ENCODE data around the gene PATE3. TPM values are rescaled to one million over a fixed set of nuclear protein-coding genes. Genes with fewer than 3 reads are reported as not detected.

The PATE3 gene
- polyA plus RNA-seq, 1 of the 3 experiments (the other 2 are of a cell fraction) = not detected

- Histone ChIP-seq H3K79me2 (ENCODE audit: insufficient read depth) (no peaks in the 10 kb centered on the region), H3K4me1 (ENCODE audit: control insufficient read depth in 1 of 2, insufficient read depth in 2 of 2, low read depth in 1 of 2, low read length in 1 of 2) (no peaks in the 10 kb centered on the region), H3K27ac (ENCODE audit: low read depth in 2 of 2, low read length in 1 of 2) (no peak overlapping the region), H3K4me2 (no peak overlapping the region), H3K9ac (no peak overlapping the region), H2AFZ (ENCODE audit: low read depth) (no peak overlapping the region; the same call in 1 of the 2 replicates), H3K4me3 (ENCODE audit: low read depth in 2 of 2, low read length in 1 of 2) (no peak overlapping the region), H3K27me3 (ENCODE audit: insufficient read depth) (no peaks in the 10 kb centered on the region; the same call in 1 of the 2 replicates), H3F3A (replicated peaks; ENCODE audit: insufficient read depth) (no peaks in the 10 kb centered on the region), H3K36me3 (replicated peaks in 1 of 2; ENCODE audit: control insufficient read depth in 1 of 2, insufficient read depth in 2 of 2, low read length in 1 of 2) (no peaks in the 10 kb centered on the region), H3K9me3 (no peaks in the 10 kb centered on the region), H4K20me1 (ENCODE audit: insufficient read depth) (no peaks in the 10 kb centered on the region), H3K9me2 (no peaks in the 10 kb centered on the region)
- ChIA-PET CTCF (no interaction called here), POLR2A (no interaction called here)
- DNase-seq = no peak
- no peak for TF ChIP-seq TCF12 (IDR thresholded peaks at IDR 0.05)
- TF ChIP-seq CHD2 (IDR thresholded peaks at IDR 0.05; ENCODE audit: low read length, partially characterized antibody) = no peak
- TF ChIP-seq SIN3A (IDR thresholded peaks at IDR 0.05; ENCODE audit: borderline replicate concordance, low read depth, low read length) = no peak
- TF ChIP-seq JUND (IDR thresholded peaks at IDR 0.05) = no peak
- no peak for TF ChIP-seq RXRA (IDR thresholded peaks at IDR 0.05; ENCODE audit: borderline replicate concordance, low read depth)
- no peak for TF ChIP-seq MAX (IDR thresholded peaks at IDR 0.05; ENCODE audit: low read depth)
- no peak for TF ChIP-seq SMC3 (IDR thresholded peaks at IDR 0.05; ENCODE audit: low read depth, low read length)
- TF ChIP-seq TAF1 (IDR thresholded peaks at IDR 0.05; ENCODE audit: borderline replicate concordance, low read depth, low read length) = no peak
- TF ChIP-seq YY1 (IDR thresholded peaks at IDR 0.05; ENCODE audit: low read depth) = no peak
- TF ChIP-seq RCOR1 (IDR thresholded peaks at IDR 0.05; ENCODE audit: low read length) = no peak
Observed at GRCh38 chr11:125740617-125741016, 47.3 kb upstream of the PATE3 start.

GRCh38 chr11:125743681-125744080 is 44.2 kb upstream of the PATE3 start:
- Histone ChIP-seq H3K9me3 (no peaks in the 10 kb centered on the region), H3K9ac (no peak overlapping the region), H3K79me2 (ENCODE audit: insufficient read depth) (no peaks in the 10 kb centered on the region), H2AFZ (ENCODE audit: low read depth) (no peak overlapping the region), H3F3A (replicated peaks; ENCODE audit: insufficient read depth) (no peaks in the 10 kb centered on the region), H3K4me1 (ENCODE audit: control insufficient read depth in 1 of 2, insufficient read depth in 2 of 2, low read depth in 1 of 2, low read length in 1 of 2) (no peaks in the 10 kb centered on the region), H3K27ac (ENCODE audit: low read depth in 2 of 2, low read length in 1 of 2) (no peak overlapping the region), H4K20me1 (ENCODE audit: insufficient read depth) (no peaks in the 10 kb centered on the region), H3K27me3 (ENCODE audit: insufficient read depth) (peaks cover 11% of the 10 kb centered on the region; the same call in 1 of the 2 replicates), H3K4me2 (no peak overlapping the region), H3K36me3 (replicated peaks in 1 of 2; ENCODE audit: control insufficient read depth in 1 of 2, insufficient read depth in 2 of 2, low read length in 1 of 2) (no peaks in the 10 kb centered on the region), H3K4me3 (ENCODE audit: low read depth in 2 of 2, low read length in 1 of 2) (no peak overlapping the region), H3K9me2 (no peaks in the 10 kb centered on the region)
- ChIA-PET CTCF (interaction anchor here (1.8 kb wide), 1 partner anchor 19 kb away, joined by 4 read pairs; no protein-coding TSS in a partner anchor), POLR2A (no interaction called here)
- TF ChIP-seq NFIC (IDR thresholded peaks at IDR 0.05; ENCODE audit: borderline replicate concordance) (no peak), SMC3 (IDR thresholded peaks at IDR 0.05; ENCODE audit: low read depth, low read length) (no peak), YY1 (IDR thresholded peaks at IDR 0.05; ENCODE audit: low read depth) (no peak), TAF1 (IDR thresholded peaks at IDR 0.05; ENCODE audit: borderline replicate concordance, low read depth, low read length) (no peak), SIN3A (IDR thresholded peaks at IDR 0.05; ENCODE audit: borderline replicate concordance, low read depth, low read length) (no peak), FOXM1 (IDR thresholded peaks at IDR 0.05; ENCODE audit: low read depth) (no peak), TCF12 (IDR thresholded peaks at IDR 0.05) (no peak), JUND (IDR thresholded peaks at IDR 0.05) (no peak), ELF1 (IDR thresholded peaks at IDR 0.05) (no peak), RFX5 (IDR thresholded peaks at IDR 0.05; ENCODE audit: low read length) (no peak), USF2 (IDR thresholded peaks at IDR 0.05; ENCODE audit: borderline replicate concordance, low read depth, low read length) (no peak), POLR2AphosphoS5 (IDR thresholded peaks at IDR 0.05; ENCODE audit: low read depth, low read length) (no peak)
- TF ChIP-seq, protein P1, sequence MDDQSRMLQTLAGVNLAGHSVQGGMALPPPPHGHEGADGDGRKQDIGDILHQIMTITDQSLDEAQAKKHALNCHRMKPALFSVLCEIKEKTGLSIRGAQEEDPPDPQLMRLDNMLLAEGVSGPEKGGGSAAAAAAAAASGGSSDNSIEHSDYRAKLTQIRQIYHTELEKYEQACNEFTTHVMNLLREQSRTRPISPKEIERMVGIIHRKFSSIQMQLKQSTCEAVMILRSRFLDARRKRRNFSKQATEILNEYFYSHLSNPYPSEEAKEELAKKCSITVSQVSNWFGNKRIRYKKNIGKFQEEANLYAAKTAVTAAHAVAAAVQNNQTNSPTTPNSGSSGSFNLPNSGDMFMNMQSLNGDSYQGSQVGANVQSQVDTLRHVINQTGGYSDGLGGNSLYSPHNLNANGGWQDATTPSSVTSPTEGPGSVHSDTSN (IDR thresholded peaks at IDR 0.05) = no peak
- TF ChIP-seq, protein P2, sequence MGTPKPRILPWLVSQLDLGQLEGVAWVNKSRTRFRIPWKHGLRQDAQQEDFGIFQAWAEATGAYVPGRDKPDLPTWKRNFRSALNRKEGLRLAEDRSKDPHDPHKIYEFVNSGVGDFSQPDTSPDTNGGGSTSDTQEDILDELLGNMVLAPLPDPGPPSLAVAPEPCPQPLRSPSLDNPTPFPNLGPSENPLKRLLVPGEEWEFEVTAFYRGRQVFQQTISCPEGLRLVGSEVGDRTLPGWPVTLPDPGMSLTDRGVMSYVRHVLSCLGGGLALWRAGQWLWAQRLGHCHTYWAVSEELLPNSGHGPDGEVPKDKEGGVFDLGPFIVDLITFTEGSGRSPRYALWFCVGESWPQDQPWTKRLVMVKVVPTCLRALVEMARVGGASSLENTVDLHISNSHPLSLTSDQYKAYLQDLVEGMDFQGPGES (IDR thresholded peaks at IDR 0.05; ENCODE audit: low read depth, low read length) = no peak
- no peak for DNase-seq
- WGBS (ENCODE audit: low lambda C conversion rate) = 23% methylated on average over 1 of the region's 1 CpG

All from SK-N-SH (cell line).